ENCODE measurements around the gene CFAP57.

DNA sequence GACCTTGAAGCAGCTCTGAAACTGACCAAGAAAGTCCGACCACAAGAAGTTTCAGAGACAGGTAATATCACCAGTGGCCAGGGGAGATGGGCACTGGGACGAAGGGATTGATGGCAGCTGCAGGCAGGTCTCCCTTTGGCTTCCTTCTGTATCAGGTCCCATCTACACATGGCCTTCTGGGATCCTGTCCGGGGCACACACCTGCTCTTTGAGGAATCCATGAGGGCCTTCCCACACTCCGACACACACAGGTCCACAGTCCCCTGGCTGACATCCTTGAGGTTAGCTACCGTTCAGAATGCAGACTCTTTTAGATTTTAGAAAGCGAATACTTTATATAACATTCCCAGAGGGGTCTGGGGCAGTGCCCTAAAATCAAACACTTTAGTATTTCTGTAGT, 71.2 kb downstream of the CFAP57 start:
- no peak for TF ChIP-seq ZNF274 (IDR thresholded peaks at IDR 0.05; ENCODE audit: low read depth, low read length)
- no peak for TF ChIP-seq YY1 (IDR thresholded peaks at IDR 0.05; ENCODE audit: insufficient read depth, insufficient read length)
- no peak for TF ChIP-seq SUZ12 (IDR thresholded peaks at IDR 0.05; ENCODE audit: extremely low read depth, insufficient read depth, insufficient read length)
